Measurements from ENCODE around the gene ULK2. TPM values are rescaled to one million over a fixed set of nuclear protein-coding genes. Genes with fewer than 3 reads are reported as not detected.

ULK2 gene
- total RNA-seq, 1 donor from 2014 or later = 24.5 TPM

DNA sequence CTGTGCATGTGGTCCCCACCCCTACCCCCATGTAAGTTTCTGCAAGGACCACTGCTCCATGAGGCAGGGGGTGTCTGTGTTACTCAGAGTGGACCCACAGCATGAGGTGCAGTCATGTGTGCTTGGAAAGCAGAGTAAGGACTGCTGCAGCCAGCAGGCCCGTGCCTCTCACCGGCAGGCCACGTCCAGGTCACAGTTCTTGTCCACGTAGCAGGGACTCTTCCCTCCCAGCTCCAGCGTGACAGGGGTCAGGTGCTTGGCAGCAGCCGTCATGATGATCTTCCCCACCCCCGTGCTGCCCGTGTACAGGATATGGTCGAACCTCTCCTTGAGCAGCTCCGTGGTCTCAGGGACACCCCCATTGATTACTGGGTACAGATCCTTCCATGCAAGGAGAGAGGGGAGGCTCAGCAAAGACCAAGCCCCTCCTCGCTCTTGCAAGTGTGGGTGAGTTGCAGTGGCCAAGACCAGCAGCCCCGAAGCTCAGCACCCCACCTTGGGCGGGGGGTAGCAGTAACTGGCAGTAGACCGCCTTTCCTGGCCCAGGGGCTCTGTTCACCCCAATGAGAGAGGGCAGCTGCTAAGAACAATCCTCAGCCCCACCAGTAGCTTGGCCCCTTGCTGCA lies 125.8 kb downstream of the ULK2 start:
- Histone ChIP-seq H3K36me3 (ENCODE audit: control insufficient read depth, insufficient read depth, low read length) (no peaks in the 10 kb centered on the region), H3K27me3 (ENCODE audit: control insufficient read depth, insufficient read depth, low read length) (peaks cover 4% of the 10 kb centered on the region), H3K4me3 (ENCODE audit: low read depth, low read length) (no peak overlapping the region)
- TF ChIP-seq, protein P1, sequence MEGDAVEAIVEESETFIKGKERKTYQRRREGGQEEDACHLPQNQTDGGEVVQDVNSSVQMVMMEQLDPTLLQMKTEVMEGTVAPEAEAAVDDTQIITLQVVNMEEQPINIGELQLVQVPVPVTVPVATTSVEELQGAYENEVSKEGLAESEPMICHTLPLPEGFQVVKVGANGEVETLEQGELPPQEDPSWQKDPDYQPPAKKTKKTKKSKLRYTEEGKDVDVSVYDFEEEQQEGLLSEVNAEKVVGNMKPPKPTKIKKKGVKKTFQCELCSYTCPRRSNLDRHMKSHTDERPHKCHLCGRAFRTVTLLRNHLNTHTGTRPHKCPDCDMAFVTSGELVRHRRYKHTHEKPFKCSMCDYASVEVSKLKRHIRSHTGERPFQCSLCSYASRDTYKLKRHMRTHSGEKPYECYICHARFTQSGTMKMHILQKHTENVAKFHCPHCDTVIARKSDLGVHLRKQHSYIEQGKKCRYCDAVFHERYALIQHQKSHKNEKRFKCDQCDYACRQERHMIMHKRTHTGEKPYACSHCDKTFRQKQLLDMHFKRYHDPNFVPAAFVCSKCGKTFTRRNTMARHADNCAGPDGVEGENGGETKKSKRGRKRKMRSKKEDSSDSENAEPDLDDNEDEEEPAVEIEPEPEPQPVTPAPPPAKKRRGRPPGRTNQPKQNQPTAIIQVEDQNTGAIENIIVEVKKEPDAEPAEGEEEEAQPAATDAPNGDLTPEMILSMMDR (IDR thresholded peaks at IDR 0.05; ENCODE audit: insufficient read depth, low read length, poor library complexity, severe bottlenecking) = no peak
- no peak for DNase-seq (ENCODE audit: low read depth)

DNA sequence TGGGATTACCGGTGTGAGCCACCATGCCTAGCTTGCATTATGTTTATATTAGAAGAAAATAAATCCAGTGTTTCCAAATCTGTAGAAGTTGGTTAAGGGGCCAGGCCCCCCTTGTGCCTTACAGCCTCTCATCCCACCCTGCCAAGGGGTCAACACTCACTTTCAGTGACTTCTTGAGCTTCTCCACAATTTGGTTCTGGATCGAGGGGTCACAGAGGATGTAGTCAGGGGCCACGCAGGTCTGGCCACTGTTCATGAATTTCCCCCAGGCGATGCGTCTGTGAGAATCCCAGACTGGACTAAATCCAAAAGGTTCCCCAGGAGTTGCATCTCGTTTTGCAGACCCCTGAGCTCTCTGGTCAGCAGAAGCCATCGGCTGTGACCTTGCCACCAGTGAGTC lies 126.8 kb downstream of the ULK2 start:
- H3K4me3 ChIP-seq (ENCODE audit: low read depth, low read length) = no peak overlapping the region
- no peak for DNase-seq (ENCODE audit: low read depth)
- peaks cover 4% of the 10 kb centered on the region for H3K27me3 ChIP-seq (ENCODE audit: control insufficient read depth, insufficient read depth, low read length)
- no peaks in the 10 kb centered on the region for H3K36me3 ChIP-seq (ENCODE audit: control insufficient read depth, insufficient read depth, low read length)
- TF ChIP-seq, protein P1 (IDR thresholded peaks at IDR 0.05; ENCODE audit: insufficient read depth, low read length, poor library complexity, severe bottlenecking) = no peak

DNA sequence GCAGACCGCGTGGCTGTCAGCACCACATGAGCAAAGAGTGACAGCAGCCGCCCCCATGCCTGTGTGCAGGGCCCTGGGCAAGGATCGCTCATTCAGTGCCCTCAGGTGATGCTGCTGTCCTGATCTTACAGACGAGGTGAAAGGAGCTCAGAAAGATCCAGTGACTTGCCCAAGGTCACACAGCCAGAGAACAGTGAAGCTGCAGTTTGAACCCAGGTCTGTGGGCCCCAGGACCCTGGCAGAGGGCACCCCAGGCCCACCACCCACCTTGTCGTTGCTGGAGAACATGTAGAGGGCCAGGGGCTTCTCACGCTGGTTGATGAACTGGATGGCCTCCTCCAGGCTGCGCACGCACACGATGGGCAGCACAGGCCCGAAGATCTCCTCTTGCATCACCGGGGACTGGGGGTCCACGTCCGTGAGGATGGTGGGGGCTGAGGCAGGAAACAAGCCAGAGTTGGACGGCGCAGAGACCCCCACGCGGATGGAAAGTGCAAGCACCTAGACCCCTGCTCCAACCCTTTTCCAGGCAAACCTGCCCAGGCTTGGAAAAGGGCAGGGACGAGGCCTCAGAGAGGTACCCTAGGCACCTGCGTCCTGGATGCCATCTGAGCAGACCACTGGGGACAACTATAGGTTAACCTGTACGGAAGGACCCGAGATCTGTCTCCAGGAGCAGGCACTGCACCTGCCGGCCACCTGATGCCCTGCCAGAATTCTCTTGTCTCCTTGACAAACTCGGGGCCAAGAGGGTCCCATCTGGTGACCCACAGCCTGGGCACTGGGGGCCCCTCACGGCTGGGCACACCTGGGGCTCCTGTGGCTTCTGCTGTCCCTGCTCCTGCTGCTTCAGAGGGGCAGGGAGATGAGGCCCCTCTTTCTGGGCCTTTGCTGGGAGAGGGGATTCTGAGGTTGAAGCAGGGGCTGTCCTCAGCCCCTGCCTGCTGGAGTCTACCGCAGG lies 128.2 kb downstream of the ULK2 start:
- Histone ChIP-seq H3K27me3 (ENCODE audit: control insufficient read depth, insufficient read depth, low read length) (peaks cover 4% of the 10 kb centered on the region), H3K36me3 (ENCODE audit: control insufficient read depth, insufficient read depth, low read length) (no peaks in the 10 kb centered on the region), H3K4me3 (ENCODE audit: low read depth, low read length) (no peak overlapping the region)
- TF ChIP-seq, protein P1 (IDR thresholded peaks at IDR 0.05; ENCODE audit: insufficient read depth, low read length, poor library complexity, severe bottlenecking) = no peak
- no peak for DNase-seq (ENCODE audit: low read depth)

DNA sequence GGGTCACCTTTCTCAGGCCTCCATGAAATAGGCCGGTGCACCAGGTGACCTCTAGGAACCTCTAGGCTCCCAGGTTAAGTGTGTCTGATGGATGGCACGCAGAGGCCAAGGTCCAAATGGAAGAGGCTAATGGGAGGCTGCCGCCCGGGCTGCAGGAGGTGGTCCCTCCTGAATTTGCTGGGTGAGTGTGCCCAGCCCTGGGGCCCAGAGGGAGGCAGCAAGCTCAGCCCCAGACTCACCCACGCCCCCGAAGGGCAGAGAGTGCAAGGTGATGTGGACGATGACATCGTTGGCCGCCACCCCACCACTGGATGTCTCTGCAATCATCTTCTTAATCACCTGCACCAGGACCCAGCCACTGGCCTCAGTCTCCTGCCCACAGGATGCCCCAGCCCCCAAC lies 129.0 kb downstream of the ULK2 start:
- TF ChIP-seq, protein P1 (IDR thresholded peaks at IDR 0.05; ENCODE audit: insufficient read depth, low read length, poor library complexity, severe bottlenecking) = no peak
- Histone ChIP-seq H3K4me3 (ENCODE audit: low read depth, low read length) (no peak overlapping the region), H3K36me3 (ENCODE audit: control insufficient read depth, insufficient read depth, low read length) (no peaks in the 10 kb centered on the region), H3K27me3 (ENCODE audit: control insufficient read depth, insufficient read depth, low read length) (peaks cover 4% of the 10 kb centered on the region)
- no peak for DNase-seq (ENCODE audit: low read depth)

DNA sequence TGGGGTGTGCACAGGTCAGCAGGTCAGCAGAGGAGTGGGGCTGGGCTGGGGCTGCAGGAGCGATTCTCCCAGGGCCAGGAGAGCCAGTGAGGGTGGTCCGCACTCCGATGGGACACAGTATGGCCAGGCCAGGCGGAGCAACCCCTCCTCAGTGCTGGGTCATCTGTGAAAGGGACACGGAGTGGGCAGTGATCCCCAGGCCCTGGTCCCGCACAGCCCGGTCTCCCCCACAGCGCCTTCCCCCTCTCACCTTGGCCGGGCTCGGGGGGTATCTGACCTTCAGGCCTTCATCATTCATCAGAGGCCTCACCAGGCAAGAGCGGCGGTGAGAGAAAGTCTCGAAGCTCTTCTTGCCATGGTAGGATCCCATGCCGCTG lies 129.7 kb downstream of the ULK2 start:
- no peak for DNase-seq (ENCODE audit: low read depth)
- TF ChIP-seq, protein P1 (IDR thresholded peaks at IDR 0.05; ENCODE audit: insufficient read depth, low read length, poor library complexity, severe bottlenecking) = no peak
- H3K27me3 ChIP-seq (ENCODE audit: control insufficient read depth, insufficient read depth, low read length) = peaks cover 4% of the 10 kb centered on the region
- no peaks in the 10 kb centered on the region for H3K36me3 ChIP-seq (ENCODE audit: control insufficient read depth, insufficient read depth, low read length)
- no peak overlapping the region for H3K4me3 ChIP-seq (ENCODE audit: low read depth, low read length)

All from kidney epithelial cell (primary cell).